GM21723 (cell line): ENCODE measurements around the gene ARL3.

Source experiments
- ATAC-seq: cut with Tn5 transposase; IDR thresholded peaks from one replicate; pipeline ENCODE4 v1.9.1; 2021; ENCODE audit warnings: mild to moderate bottlenecking, moderate library complexity; ENCODE audit not compliant: unreplicated experiment

The ARL3 gene

GRCh38 chr10:102654566-102654965, 59.6 kb downstream of the ARL3 start:
- no peak for ATAC-seq

- ATAC-seq: no peak
These were observed 61.1 kb downstream of the ARL3 start for GRCh38 chr10:102653060-102653459.

- peak; percentile 43 for ATAC-seq
These were observed 61.9 kb downstream of the ARL3 start for GRCh38 chr10:102652170-102652916.

GRCh38 chr10:102651455-102652169, 62.6 kb downstream of the ARL3 start:
- ATAC-seq: peak; percentile 8

GRCh38 chr10:102650655-102651454, 63.3 kb downstream of the ARL3 start:
- ATAC-seq: no peak

GRCh38 chr10:102649797-102650654, 64.2 kb downstream of the ARL3 start:
- ATAC-seq: no peak

GRCh38 chr10:102648889-102649796, 65.1 kb downstream of the ARL3 start:
- no peak for ATAC-seq

GRCh38 chr10:102648269-102648888, 65.8 kb downstream of the ARL3 start:
- ATAC-seq: no peak

- ATAC-seq: no peak
These were observed 66.5 kb downstream of the ARL3 start for GRCh38 chr10:102647443-102648268.

GRCh38 chr10:102646610-102647442, 67.4 kb downstream of the ARL3 start:
- no peak for ATAC-seq

- peak; percentile 30 for ATAC-seq
These were observed 68.2 kb downstream of the ARL3 start for GRCh38 chr10:102645741-102646609.

- ATAC-seq: no peak
These were observed 68.8 kb downstream of the ARL3 start for GRCh38 chr10:102645388-102645740.

- peak; percentile 12 for ATAC-seq
These were observed 69.4 kb downstream of the ARL3 start for GRCh38 chr10:102644646-102645387.

- peak; percentile 15 for ATAC-seq
These were observed 70.0 kb downstream of the ARL3 start, which contains the start of gene TRIM8 for GRCh38 chr10:102644066-102644645. Gene TRIM8, plus strand, starts transcription at chr10:102644479. Its CDS starts 139 bp downstream, at chr10:102644618.

GRCh38 chr10:102643336-102644065, 70.7 kb downstream of the ARL3 start:
- ATAC-seq: peak; percentile 3
